GM12892 (cell line): ENCODE results near the gene ARID5B.

Experiments used
- POLR2A ChIP-seq: IDR thresholded peaks from 2 replicates; pipeline ENCODE4 v1.6.1; 2011; ENCODE audit warnings: low read depth, low read length, control low read depth
- POLR2AphosphoS5 ChIP-seq: IDR thresholded peaks from 2 replicates; pipeline ENCODE4 v1.6.1; 2011; ENCODE audit warnings: low read depth, low read length, control low read depth

DNA sequence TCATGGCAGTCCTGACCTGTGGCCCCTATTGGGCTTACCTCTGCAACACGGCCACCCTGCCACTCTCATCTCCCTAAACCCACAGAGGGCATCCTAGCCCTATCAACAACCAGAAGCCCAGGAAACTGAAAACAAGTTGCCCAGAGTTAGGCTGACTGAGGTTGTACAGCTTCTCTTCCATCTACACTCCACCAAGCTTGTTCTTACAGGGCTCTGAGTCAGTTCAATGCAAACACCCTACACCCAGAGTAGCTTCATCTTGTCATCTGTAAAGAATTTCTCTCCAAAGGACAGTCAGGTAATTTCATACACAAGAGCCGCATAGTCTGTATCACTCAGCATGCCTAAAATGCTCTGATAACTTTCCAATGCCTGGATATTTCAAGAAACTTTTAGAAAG, 175.4 kb downstream of the ARID5B start:
- no peak for TF ChIP-seq POLR2A
- no peak for TF ChIP-seq POLR2AphosphoS5
